ENCODE data around the gene SMPD3.

GRCh38 chr16:68366062-68366461 is 82.2 kb downstream of the SMPD3 start:
- TF ChIP-seq POLR2A (IDR thresholded peaks at IDR 0.05) (no peak), CTCF (IDR thresholded peaks at IDR 0.05) (no peak)
